ENCODE results near the gene DOK3.

DNA sequence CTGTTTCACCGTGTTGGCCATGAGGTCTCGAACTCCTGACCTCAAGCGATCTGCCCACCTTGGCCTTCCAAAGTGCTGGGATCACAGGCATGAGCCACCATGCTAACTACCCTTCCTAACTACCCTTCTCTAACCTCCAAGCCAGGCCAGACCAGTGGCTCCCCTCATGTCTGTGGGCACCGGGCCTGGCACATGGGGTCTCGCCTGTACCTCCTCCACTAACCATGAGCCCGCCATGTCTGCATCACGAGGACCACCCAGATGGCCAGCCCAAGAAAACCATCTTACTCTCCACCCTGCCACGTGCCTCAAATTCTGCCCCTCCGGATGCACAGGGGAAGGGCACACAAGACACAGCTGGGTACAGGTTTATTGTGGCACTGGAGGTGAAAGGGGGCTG, 26.6 kb downstream of the DOK3 start:
- no peak for TF ChIP-seq POLR2A (IDR thresholded peaks at IDR 0.05)
- TF ChIP-seq, protein P1, sequence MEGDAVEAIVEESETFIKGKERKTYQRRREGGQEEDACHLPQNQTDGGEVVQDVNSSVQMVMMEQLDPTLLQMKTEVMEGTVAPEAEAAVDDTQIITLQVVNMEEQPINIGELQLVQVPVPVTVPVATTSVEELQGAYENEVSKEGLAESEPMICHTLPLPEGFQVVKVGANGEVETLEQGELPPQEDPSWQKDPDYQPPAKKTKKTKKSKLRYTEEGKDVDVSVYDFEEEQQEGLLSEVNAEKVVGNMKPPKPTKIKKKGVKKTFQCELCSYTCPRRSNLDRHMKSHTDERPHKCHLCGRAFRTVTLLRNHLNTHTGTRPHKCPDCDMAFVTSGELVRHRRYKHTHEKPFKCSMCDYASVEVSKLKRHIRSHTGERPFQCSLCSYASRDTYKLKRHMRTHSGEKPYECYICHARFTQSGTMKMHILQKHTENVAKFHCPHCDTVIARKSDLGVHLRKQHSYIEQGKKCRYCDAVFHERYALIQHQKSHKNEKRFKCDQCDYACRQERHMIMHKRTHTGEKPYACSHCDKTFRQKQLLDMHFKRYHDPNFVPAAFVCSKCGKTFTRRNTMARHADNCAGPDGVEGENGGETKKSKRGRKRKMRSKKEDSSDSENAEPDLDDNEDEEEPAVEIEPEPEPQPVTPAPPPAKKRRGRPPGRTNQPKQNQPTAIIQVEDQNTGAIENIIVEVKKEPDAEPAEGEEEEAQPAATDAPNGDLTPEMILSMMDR (IDR thresholded peaks at IDR 0.05) = no peak
- peak; percentile 3 for TF ChIP-seq POLR2AphosphoS5 (IDR thresholded peaks at IDR 0.05)
